GM19455 (cell line): ENCODE measurements around the gene ZSCAN23.
"Not testable (repeated sequence)": the region's sequence is repeated elsewhere in the genome, so short reads cannot be mapped to it uniquely, and the experiment has no call there.

ENCODE experiments used
- ATAC-seq: cut with Tn5 transposase; IDR thresholded peaks from one replicate; pipeline ENCODE4 v1.9.1; 2021; ENCODE audit not compliant: unreplicated experiment

ZSCAN23 gene

DNA sequence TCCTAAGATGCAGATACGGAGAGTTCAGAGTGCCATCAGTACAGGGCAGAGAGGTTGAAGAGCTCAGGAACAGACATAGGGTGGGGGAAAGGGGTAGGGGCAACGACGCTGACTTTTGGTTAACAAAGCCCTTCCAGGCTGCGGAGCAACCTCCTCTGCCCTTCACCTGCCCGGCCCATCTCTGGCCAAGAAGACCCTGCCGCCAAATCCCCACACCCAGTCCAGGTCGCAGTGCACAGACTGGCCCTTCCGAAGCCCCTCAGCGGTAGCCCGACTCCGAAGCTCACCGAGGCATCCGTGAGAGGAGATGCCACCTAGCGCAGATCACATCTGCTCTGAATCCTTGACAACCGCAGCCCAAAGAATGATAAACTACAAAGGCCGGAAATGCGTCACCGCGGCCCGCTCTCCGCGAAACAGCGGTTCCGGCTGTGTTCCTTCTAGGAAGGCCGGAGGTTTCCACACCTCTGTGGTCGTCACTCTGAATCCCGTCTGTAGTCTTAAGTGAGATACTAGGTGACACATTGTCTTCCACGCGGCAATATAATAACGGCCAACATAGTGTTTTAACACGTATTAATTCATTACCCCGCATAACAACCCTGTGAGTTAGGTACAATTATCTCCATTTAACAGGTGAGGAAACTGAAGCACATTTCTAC, at the start of gene ZSCAN23:
Gene ZSCAN23 (minus strand): TSS at position 380 of the 662 bp plus-strand sequence. CDS start 7,225 bp downstream, outside the sequence.
- ATAC-seq, result peak; percentile 90

DNA sequence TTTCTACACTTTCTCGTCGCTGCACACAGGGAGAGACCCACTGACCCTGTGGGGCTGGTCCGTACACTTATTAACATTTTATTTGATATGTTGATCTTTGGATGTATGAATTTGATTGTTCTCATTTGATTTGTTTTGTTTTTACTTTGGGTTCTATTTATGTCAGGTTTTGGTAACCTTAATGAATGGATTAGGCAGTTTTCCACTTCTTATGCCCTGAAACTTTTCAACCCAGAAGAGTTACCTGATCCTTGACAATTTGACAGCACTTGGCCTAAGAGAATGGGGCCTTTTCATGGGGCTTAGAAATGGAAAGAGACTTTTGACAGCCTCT, 48.7 kb upstream of the ZSCAN23 start:
- ATAC-seq, result no peak

DNA sequence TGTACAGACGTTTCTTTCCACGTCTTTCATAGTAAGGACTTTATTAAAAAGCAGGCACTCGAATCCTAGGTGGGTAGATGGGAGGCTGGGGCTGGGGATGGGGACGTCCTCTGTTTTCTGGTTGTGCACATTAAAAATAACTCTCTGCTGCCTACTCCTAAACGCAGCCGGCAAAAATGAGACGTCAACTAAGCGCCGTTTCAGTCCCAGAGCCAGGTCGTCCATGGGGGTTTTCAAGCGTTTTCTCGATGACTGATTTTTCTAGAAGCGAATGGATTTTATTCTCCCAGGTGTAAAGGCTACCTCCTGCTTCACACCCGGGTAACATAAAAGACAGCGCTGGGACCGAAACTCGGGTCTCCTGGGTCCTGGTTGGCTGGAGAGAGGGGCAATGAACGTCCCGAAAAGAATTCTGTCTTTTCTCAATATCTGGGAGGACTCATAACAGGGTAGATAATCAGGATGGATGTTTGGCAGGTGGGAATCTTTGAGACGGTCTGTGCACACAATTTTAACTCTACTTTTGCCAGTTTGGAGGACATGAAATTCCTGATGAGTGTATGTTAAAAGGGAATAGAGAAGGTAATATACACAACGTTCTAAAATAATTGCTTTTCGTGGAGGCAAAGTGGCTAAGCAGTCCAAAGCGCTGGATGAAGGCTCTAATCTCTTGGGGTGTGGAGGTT, 47.1 kb upstream of the ZSCAN23 start:
- no peak for ATAC-seq

DNA sequence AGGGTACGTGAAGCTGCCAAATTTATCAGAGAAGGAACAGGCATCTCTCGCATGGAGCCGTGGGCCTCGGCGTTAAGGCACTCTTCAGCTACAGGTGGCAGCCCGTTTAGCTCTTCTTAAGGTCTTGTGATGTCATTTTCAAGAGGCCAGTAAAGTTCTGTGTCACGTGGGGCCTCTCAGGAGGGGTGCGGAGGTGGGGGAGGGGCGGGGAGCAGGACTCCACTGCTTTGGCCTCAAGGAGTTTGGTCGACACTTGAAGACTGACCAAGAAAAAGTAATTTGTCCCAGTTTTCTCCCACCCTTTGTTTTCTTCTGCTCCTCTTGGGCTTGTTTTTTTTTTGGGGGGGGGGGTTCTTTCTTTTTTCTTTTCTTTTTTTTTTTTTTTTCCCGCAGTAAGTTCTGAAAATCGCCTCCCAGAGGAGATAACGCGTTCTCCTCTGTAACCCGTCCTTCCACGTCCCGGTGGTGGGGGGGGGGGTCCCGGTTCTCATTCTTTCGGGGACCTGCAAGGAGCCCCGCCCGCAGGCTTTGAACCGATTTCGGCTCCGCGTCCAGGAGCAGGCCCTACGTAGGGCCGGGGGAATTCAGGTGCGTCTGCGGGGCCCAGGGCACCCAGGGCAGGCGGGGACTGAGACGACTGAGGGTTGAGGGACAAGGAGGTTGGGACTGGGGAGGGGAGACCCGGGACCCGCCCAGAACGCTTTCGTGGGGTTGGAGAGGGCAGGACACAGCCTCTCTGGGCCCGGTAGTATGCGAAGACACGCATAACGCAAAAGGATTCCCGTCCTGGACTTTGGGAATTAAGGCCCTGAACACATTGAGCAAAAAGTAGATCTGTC, 46.3 kb upstream of the ZSCAN23 start:
- ATAC-seq, result peak; percentile 78

DNA sequence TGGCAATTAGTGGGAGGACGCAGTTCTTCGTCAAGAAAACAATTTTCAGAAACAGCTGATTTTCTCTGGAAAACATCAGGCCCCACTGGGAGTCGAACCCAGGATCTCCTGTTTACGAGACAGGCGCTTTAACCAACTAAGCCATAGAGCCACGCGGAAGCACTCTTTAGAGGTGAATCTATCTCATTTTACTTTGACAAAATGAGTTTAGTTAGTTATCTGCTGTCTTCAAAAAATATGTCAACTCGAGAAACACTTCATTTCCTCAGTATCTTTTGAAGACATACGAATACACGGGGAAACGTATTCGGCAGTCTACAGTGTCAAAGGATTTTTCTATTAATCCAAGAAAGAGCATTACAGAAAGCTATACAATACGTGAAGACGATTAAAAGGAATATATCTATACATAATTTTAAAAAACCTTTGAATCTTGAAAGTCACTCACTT, 45.6 kb upstream of the ZSCAN23 start:
- ATAC-seq, result peak; percentile 32

DNA sequence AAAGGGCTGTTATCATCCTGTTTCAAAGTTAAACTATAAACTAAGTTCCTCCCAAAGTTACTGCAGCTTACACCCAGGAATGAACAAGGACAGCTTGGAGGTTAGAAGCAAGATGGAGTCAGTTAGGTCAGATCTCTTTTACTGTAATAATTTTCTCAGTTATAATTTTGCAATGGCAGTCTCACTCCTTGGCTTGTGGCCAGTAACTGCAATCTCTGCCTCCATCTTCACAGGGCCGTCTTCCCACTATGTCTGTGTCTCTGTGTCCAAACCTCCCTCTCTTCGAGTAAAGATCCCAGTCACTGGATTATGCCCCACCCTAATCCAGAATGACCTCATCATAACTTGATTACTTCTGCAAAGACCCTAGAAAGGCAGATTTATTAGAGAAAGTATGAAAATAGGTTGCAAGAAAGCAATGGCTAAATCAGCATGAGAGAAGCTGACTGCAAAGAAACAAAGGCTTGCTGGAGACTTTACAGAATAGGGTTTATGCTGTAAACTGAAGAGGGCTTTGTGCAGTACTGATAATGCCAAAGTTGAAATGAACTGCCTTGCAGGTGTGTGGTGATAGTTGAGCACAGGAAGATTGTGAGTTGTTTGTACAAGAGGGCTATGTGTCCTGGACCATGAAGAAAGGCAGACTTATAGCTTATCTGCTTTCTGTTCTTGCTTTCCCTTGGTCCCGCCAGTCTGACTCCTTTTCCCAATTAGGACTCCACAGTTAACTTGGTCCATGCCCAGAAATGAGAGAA, 43.9 kb upstream of the ZSCAN23 start:
- no peak for ATAC-seq

DNA sequence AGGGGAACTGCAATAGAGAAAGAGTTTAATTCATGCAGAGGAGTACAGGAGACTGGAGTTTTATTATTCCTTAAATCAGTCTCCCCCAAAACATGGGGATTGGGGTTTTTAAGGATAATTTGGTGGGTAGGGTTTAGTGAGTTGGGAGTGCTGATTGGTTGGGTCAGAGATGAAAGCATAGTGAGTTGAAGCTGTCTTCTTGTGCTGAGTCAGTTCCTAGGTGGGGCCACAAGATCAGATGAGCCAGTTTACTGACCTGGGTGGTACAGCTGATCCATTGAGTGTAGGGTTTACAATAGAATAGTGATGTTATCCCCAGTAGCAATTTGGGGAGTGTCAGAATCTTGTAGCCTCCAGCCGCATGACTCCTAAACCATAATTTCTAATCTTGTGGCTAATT, 43.2 kb upstream of the ZSCAN23 start:
- no peak for ATAC-seq

DNA sequence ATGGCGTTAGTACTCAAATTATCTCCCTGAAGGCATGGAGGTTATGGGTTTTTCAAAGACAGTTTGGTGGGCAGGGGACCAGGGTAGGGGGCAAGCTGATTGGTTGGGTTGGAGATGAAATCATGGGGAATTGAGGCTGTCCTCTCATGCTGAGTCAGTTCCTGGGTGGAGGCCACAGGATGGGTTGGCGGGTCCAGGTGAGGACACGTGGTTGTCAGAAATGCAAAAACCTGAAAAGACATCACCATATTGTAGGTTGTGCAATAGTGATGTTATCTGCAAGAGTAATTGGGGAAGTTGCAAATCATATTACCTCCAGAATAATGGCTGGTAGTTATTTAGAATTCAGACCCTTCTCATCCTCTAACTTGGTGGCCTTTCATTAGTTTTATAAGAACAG, 42.2 kb upstream of the ZSCAN23 start:
- ATAC-seq, result no peak

DNA sequence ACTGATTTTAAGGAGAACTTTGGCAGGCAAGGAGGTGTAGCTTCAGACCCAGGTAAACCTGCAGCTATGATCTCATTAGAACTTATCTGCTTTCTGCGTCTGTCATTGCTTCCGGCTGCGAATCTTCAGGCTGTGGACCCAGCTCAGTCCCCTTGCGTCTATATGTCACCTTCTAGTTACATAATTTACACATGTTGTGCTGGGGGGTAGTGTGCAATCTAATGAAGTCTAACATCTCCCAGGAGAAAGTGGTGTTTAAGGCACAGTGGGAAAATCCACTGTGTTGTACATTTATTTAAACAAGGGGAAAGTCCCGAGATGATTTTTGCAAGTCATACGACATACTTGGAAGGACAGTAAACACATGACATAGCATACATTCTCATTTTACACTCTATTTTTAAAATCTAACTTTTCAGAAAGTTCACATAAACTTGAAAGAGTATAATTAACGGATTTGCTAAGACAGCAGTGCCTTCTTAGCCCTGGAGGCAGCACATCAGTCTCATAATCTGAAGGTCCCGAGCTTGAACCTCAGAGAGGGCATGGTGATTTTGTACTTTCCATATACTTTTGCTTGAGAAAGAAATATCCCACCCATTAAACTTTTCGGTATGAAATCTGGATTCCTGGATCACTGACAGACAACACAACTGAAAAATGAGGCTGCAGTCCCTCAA, 37.1 kb upstream of the ZSCAN23 start:
- no peak for ATAC-seq

DNA sequence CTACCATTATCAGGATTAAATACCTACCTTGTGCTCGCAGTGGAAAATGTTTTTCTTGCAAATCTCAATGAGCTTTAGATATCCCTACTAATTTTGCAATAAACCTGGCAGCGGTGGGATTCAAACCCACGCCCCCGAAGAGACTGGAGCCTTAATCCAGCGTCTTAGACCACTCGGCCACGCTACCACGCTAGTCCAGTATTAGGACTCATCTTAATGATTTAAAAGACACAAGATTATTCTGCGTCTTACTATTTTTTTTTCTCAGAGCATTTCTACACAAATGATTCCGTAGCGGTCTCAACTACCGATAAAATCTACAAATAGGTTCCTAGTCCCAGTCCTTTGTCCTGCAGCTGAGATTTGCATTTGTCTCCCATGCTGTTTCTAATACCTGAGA, 35.2 kb upstream of the ZSCAN23 start:
- ATAC-seq, result no peak

DNA sequence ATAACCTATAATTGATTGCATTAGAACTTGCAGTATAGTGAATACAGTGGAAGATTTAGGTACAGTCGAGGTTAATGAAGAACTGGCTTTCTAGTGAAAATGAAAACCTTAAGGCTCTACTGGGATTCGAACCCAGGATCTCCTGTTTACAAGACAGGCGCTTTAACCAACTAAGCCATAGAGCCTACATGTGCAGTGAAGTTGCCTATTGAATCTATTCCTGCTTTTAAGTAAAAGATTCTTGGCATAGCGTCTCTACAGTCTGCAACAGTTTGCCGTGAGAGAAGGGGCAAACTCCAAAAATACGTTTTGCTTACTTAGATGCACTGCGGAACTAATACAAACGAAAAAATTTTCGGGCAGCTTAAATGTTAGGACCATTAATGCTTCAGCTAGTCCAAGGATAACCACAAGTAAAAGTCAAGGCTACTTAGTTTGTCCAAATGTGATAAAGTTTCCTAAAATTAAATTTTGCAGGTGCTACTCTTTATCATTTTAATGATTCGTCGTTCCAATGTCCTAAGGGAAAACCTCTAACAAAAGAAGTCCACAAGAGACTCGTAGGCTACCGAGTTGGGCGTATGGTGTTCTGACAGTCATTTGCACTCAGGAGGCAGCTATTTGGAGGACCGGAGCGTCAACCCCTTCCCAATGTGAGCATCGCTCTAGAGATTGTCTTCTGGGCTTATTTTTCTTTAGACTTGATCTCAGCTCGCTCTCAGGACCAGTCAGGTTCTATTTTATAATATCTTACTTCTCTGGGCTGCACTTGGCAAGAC, 31.3 kb upstream of the ZSCAN23 start:
- no peak for ATAC-seq

DNA sequence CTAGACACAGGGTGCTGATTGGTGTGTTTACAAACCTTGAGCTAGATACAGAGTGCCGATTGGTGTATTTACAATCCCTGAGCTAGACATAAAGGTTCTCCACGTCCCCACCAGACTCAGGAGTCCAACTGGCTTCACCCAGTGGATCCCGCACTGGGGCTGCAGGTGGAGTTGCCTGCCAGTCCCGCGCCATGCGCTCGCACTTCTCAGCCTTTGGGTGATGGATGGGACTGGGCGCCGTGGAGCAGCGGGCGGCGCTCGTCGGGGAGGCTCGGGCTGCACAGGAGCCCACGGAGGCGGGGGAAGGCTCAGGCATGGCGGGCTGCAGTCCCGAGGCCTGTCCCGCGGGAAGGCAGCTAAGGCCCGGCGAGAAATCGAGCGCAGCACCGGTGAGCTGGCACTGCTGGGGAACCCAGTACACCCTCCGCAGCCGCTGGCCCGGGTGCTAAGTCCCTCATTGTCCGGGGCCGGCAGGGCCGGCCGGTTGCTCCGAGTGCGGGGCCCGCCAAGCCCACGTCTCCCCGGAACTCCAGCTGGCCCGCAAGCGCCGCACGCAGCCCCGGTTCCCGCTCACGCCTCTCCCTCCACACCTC, 26.0 kb upstream of the ZSCAN23 start:
- ATAC-seq, result not testable (repeated sequence)

DNA sequence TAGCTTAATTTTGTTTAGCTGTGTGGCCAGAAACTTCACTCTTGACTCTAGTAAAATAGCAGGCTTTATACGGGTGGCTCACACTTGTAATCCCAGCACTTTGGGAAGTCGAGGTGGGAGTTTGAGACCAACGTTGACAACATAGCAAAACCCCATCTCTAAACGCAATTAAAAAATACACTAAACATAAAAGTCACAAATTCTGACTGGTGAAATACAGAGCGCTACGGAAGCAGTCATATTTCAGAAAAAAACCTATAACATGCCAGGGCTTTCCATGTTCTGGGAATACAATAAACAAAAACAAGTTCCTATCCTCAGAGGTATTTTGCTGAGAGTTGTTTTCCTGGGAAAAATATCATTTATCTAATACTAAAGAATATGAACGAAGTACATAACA, 24.8 kb upstream of the ZSCAN23 start:
- no peak for ATAC-seq

DNA sequence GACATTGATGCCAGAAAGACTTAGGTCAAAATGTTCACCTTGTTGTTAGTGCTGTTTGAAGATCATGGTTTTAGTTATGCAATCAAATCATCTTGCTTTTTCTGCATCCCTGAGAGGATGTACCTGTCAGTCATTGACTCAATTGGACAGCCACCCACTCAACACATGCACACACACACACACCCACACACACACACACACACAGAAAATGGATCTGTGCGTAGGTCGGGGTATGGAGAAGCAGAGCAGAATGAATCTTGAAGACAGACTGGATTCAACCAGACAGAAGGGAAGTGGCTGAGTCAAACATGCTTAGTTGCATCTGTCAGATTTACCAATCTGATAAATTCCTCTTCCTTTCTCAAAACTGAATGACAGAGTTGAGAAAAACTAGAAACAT, 19.1 kb upstream of the ZSCAN23 start:
- ATAC-seq, result no peak

DNA sequence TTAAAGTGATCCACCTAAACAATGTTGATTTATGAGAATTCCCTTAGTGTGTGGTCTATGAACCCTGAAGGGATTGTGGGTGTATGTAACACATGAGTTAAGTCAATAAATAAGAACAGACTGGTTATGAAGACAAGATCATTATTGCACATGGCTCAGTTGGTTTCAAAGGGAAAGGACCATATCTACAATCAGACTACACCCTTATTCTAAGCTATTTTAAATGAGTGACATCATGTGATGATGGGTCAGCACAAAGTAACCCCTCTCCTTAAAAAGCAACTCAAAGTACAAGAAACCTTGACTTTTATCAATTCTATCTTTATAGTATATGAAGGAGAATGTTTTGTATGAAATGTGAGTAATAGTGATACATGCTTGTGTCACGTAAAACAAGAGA, 15.3 kb upstream of the ZSCAN23 start:
- ATAC-seq, result no peak

DNA sequence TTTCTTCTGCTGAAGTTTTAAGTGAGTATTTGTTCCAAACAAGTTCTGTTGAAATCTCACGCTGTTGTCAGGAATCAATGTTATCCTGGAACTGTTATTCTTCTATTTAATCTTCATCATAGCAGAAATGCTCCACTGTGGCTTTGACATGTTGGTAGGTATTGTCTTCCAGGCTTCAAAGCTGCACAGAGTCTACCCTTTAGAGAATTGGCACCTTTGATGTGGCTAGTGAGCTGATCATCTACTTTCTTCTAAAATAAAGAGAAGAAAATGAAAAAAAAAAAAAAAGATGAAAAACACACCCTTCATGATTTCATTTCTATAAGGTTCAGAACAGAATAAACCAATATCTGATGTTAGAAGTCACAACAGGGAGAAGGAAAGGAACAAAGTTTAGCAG, 5.8 kb upstream of the ZSCAN23 start:
- ATAC-seq, result no peak

DNA sequence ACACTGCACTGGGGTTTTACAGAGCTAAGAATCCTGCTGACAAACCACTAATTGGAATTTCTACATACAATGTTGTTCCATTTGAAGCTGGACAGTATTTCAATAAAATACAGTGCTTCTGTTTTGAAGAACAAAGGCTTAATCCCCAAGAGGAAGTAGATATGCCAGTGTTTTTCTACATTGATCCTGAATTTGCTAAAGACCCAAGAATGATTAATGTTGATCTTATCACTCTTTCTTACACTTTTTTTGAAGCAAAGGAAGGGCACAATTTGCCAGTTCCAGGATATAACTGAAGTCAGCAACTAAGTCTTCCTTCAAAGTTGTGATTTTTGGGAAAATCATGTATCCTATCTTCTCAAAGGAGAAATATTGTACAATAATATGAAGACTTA, 4.2 kb upstream of the ZSCAN23 start:
- ATAC-seq, result not testable (repeated sequence)

DNA sequence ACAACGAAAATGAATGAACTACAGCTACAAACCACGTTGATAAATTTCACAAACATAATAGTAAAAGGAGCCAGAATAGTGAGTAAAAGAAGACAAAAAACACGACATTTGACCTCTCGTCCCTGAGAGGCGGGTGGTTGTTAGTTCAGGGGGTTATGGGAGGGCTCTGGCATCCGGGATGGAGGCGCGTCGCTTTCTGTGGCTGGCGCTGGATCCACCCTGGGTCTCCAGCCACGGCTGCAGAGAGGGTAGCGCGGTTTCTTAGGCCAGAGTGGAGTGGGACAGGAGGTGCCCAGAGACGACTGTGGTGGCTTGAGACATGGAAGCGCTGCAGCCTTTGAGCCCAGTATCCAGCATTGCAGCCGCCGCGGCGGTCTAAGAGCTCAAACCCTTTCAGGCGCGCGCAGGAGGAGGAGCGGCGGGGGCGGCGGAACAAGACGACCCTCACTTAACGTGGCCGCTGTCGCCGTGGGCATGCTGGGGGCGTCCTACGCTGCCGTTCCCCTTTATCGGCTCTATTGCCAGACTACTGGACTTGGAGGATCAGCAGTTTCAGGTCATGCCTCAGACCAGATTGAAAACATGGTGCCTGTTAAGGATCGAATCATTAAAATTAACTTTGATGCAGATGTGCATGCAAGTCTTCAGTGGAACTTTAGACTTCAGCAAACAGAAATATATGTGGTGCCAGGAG, 3.7 kb upstream of the ZSCAN23 start:
- no peak for ATAC-seq

DNA sequence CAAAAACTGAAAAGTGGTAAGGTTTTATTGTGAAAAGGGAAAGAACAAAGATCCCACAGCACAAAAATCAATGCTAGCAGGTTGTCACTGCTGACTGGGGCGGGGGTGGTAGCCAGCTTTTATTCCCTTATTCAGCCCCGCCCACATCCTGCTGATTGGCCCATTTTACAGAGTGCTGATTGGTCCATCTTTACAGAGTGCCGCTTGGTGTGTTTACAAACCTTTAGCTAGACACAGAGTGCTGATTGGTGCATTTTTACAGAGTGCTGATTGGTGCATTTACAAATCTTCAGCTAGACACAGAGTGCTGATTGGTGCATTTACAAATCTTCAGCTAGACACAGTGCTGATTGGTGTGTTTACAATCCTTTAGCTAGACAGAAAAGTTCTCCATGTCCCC, 1.5 kb upstream of the ZSCAN23 start:
- not testable (repeated sequence) for ATAC-seq
